ENCODE measurements around the gene CMTM4. TPM values are rescaled to one million over a fixed set of nuclear protein-coding genes. Genes with fewer than 3 reads are reported as not detected.

CMTM4 gene
- total RNA-seq, 4 donors from 2014 or later: 12.7 to 21.2 (median 17.2) TPM

- no peak overlapping the region for H3K27ac ChIP-seq
- H3K36me3 ChIP-seq: no peaks in the 10 kb centered on the region
- no peaks in the 10 kb centered on the region for H3K27me3 ChIP-seq
- 94 to 100% methylated on average over 5 to 6 of the region's 6 CpGs for WGBS, 2 donors (ENCODE audit: low coverage in 1 of 2)
- H3K4me3 ChIP-seq: no peak overlapping the region
- TF ChIP-seq CTCF (IDR thresholded peaks at IDR 0.05) (no peak), POLR2AphosphoS5 (IDR thresholded peaks at IDR 0.05) (no peak), POLR2A (IDR thresholded peaks at IDR 0.05) (no peak), EP300 (IDR thresholded peaks at IDR 0.05) (no peak)
- peaks cover 0 to 10% (median 6%) of the 10 kb centered on the region in 3 donors for H3K4me1 ChIP-seq
- no peak for ATAC-seq
- no peaks in the 10 kb centered on the region for H3K9me3 ChIP-seq
Measured at GRCh38 chr16:66653581-66654350, 42.8 kb downstream of the CMTM4 start.

GRCh38 chr16:66652661-66653360 lies 43.7 kb downstream of the CMTM4 start:
- WGBS, 2 donors (ENCODE audit: low coverage in 1 of 2): 81 to 93% methylated on average over 4 to 5 of the region's 7 CpGs
- no peaks in the 10 kb centered on the region for H3K36me3 ChIP-seq
- ATAC-seq: no peak
- no peaks in the 10 kb centered on the region for H3K9me3 ChIP-seq
- H3K4me3 ChIP-seq: no peak overlapping the region
- TF ChIP-seq CTCF (IDR thresholded peaks at IDR 0.05) (no peak), POLR2AphosphoS5 (IDR thresholded peaks at IDR 0.05) (no peak), POLR2A (IDR thresholded peaks at IDR 0.05) (no peak), EP300 (IDR thresholded peaks at IDR 0.05) (no peak)
- H3K27me3 ChIP-seq: no peaks in the 10 kb centered on the region
- H3K4me1 ChIP-seq: peaks cover 0 to 10% (median 6%) of the 10 kb centered on the region in 3 donors
- no peak overlapping the region for H3K27ac ChIP-seq

GRCh38 chr16:66651965-66652364 lies 44.6 kb downstream of the CMTM4 start:
- H3K4me3 ChIP-seq: no peak overlapping the region
- ATAC-seq: no peak
- no peaks in the 10 kb centered on the region for H3K9me3 ChIP-seq
- H3K36me3 ChIP-seq: no peaks in the 10 kb centered on the region
- H3K27me3 ChIP-seq: no peaks in the 10 kb centered on the region
- no peak overlapping the region for H3K27ac ChIP-seq
- TF ChIP-seq POLR2AphosphoS5 (IDR thresholded peaks at IDR 0.05): no peak
- no peak for TF ChIP-seq POLR2A (IDR thresholded peaks at IDR 0.05)
- TF ChIP-seq CTCF (IDR thresholded peaks at IDR 0.05): no peak
- TF ChIP-seq EP300 (IDR thresholded peaks at IDR 0.05): no peak
- peaks cover 0 to 10% (median 6%) of the 10 kb centered on the region in 3 donors for H3K4me1 ChIP-seq
- WGBS, 2 donors (ENCODE audit: low coverage in 1 of 2): 90 to 94% methylated on average over 4 to 6 of the region's 6 CpGs

DNA sequence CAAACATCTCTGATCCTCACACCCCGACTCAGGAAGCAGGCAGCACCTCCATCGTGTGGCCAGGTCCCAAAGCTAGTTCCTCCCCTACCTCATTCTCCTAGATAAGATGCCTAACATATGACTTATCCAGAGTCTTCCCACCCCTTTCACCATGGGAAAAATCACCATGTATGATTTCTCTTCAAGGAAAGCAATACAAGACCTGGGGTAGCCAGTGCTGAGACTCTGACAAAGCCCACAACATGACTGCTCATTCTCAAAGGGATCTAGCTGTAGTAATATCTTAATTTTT lies 45.1 kb downstream of the CMTM4 start:
- Histone ChIP-seq H3K27me3 (no peaks in the 10 kb centered on the region), H3K36me3 (no peaks in the 10 kb centered on the region), H3K27ac (no peak overlapping the region), H3K4me1 (peaks cover 0 to 10% (median 6%) of the 10 kb centered on the region in 3 donors), H3K9me3 (no peaks in the 10 kb centered on the region), H3K4me3 (no peak overlapping the region)
- no peak for TF ChIP-seq POLR2AphosphoS5 (IDR thresholded peaks at IDR 0.05)
- no peak for TF ChIP-seq EP300 (IDR thresholded peaks at IDR 0.05)
- no peak for TF ChIP-seq CTCF (IDR thresholded peaks at IDR 0.05)
- no peak for TF ChIP-seq POLR2A (IDR thresholded peaks at IDR 0.05)
- ATAC-seq: no peak
- WGBS, 2 donors (ENCODE audit: low coverage in 1 of 2): 60% methylated on average over 1 of the region's 2 CpGs; no CpG with 5 or more reads in 1 of the 2 donors

All from gastroesophageal sphincter (tissue), 4 donors.